Hippocampal formation (tissue), 2 donors: ENCODE data around the gene CC2D1A.
"Not testable (repeated sequence)": the region's sequence is repeated elsewhere in the genome, so short reads cannot be mapped to it uniquely, and the experiment has no call there.

ENCODE experiments used
- DNase-seq, 2 donors: peaks; one replicate each; lab custom pipeline; 2025; lab: John Stamatoyannopoulos, UW

The CC2D1A gene

DNA sequence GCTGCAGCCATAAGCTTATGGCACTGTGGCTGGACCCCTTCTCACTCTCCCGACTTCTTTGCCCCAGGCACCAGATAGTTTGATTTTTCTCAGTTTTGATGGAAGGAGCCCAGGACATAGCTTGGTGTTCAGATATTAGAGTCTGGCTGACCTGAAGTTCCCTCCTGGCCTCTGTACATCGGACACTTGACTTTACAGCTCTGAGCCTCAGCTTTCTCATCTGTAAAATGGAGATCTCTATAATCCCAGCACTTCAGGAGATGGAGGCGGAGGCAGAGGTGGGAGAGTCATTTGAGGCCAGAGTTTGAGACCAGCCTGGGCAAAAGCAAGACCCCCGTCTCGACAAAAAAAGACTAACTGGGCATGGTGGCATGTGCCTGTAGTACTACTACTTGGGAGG is 909 bp downstream of the CC2D1A start:
- no peak for DNase-seq

DNA sequence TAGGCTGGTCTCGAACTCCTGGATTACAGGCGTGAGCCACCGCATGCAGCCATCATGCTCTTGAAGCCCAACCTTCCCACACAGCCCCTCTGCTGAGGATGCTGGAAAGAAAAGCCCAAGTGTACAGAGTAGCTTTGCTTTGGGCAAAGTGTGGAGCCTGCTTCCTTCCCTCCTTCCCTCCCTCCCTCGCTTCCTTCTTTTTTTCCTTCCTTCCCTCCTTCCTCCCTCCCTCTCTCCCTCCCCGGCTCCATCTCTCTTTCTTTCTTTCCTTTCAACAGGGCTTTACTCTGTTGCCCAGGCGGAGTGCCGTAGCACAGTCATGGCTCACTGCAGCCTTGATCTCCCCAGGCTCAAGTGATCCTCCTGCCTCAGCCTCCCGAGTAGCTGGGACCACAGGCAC is 2.7 kb downstream of the CC2D1A start:
- DNase-seq, result no peak

DNA sequence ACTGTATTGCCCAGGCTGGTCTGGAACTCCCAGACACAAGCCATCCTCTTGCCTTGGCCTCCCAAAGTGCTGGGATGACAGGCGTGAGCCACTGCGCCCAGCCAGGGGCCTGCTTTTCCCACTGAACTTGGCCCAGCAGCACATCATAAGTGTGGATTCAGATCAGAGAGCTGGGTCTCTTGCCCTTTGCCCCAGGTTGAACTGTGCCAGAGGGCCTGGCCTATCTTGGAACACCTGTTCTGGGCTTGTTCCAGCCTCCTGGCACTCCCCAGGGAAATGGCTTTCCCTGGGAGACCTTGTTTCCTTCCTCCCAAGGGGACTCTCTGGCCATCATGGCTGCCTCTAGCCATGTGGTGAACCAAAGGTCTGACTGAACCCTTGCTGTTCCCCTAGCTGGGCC is 3.4 kb downstream of the CC2D1A start:
- no peak for DNase-seq

DNA sequence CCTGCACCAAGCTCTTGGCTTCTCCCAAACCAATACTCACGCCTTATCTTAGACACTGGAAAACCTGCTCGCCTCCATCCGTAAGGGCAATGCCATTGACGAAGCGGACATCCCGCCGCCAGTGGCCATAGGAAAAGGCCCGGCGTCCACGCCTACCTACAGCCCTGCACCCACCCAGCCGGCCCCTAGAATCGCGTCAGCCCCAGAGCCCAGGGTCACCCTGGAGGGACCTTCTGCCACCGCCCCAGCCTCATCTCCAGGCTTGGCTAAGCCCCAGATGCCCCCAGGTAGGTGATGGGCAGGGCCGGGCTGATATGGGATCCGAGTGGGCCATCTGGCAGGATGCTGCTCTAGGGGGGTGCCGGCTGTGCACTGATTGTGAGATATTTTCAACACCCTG is 7.4 kb downstream of the CC2D1A start:
- DNase-seq, result no peak

DNA sequence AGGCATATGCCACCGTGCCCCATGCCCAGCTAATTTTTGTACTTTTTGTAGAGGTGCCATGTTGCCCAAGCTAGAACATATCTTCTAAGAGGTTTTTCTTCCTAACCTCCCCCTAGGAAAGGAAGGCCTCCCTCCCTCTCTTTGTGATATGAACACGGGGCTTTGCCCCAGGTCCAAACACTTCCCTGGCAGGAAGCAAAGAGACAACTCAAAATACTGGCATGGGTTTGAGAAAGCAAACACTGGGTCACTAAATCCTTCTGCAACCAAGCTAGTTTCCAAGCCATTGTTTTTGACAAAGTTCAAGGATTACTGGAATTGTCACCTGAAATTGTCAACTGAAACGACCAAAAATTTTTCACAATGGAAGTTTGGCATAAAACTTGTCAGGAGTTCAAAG is 8.8 kb downstream of the CC2D1A start:
- no peak for DNase-seq

DNA sequence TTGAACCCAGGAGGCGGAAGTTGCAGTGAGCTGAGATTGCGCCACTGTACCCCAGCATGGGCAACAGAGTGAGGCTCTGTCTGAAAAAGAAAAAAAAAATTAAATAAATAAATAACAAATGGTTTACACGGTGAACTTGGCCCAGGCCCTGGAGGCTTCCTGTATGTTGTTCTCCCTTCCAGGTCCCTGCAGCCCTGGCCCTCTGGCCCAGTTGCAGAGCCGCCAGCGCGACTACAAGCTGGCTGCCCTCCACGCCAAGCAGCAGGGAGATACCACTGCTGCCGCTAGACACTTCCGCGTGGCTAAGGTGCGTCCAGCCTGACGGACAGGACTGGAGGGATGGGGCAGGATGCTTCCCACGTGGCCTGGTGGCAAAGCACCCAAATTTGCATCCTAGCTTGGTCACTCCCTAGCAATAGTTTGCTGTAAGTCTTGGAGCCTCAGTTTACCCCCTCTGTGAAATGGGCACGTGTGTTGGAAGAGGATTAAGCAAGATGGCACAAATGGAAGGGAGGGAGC is 11.9 kb downstream of the CC2D1A start:
- no peak for DNase-seq

DNA sequence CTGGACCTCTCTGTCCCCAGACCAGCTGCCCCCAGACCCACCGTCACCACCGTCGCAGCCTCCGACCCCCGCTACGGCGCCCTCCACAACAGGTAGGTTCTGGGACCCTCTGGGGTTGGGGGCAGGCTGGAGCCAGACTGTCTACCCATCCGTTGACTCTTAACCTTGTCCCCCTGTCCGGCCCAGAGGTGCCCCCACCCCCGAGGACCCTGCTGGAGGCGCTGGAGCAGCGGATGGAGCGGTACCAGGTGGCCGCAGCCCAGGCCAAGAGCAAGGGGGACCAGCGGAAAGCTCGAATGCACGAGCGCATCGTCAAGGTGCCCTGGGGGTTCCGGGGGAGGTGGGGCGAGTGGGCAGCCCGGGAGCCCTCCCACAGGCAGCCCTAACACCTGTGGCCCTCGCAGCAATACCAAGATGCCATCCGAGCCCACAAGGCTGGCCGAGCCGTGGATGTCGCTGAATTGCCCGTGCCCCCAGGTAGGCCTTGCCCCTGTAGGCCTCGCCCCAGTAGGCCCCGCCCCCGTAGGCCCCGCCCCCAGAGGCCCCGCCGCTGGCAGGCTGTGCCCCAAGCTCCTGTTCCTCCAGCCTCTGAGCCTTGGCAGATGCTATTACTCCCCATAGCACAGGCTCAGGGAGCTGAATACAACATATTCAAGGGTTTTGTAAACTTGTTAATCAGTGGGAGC is 12.9 kb downstream of the CC2D1A start:
- DNase-seq, result no peak

DNA sequence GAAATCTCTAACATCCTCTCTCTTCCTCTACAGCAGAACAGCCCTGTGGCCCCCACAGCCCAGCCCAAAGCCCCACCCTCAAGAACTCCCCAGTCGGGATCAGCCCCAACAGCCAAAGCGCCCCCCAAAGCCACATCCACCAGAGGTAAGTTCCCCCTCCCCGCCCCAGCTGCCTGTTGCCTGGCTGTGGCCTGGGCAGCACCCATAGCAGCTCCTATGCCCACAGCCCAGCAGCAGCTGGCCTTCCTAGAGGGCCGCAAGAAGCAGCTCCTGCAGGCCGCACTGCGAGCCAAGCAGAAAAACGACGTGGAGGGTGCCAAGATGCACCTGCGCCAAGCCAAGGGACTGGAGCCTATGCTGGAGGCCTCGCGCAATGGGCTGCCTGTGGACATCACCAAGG is 14.5 kb downstream of the CC2D1A start:
- DNase-seq, result no peak

DNA sequence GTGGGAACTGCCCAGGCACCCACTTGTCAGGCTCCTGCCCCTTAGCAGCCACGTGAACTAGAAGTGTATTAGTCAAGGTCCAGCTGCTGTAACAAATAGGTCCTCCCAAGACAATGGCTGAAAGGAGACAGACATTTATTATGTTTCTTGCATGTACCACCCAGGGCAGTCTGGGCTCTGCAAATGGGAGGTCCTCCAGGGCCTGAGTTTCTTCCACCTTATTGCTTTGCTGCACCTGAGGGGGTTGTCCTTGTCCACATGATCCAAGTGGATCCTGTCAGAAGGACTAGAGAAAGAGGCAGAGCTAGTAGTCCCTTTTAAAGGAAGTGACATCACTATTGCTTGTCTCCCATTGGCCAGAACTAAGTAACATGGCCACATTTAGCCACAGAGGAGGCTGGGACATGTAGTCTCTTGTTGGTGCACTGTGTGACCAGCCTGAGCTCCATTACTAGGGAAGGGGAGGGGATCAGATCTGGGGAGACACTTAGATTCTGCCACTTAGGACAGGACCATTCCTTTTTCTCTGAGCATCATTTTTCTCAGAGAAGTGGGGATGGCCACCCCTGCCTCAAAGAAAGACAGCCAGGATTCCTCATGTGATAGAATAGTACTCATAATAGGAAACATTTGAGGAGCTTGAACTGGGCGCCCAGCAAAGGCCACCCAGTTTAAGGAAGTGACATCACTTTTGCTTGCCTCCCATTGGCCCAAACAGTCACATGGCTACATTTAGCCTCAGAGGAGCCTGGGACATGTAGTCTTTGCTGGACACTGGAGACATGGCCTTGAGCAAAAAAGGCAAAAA is 15.1 kb downstream of the CC2D1A start:
- no peak for DNase-seq

DNA sequence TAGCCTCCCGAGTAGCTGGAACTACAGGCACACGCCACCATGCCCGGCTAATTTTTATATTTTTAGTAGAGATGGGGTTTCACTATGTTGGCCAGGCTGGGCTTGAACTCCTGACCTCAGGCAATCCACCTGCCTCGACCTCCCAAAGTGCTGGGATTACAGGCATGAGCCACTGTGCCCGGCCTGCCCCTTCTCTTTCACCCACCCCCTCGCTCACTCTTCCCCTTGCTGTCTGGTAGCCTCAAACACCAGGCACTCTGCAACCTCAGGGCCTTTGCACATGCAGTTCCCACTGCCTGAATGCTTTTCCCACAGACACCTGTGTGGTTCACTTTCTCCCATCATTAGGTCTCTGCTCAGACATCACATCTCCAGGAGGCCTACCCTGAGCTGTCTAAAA is 16.1 kb downstream of the CC2D1A start:
- DNase-seq, result not testable (repeated sequence)

DNA sequence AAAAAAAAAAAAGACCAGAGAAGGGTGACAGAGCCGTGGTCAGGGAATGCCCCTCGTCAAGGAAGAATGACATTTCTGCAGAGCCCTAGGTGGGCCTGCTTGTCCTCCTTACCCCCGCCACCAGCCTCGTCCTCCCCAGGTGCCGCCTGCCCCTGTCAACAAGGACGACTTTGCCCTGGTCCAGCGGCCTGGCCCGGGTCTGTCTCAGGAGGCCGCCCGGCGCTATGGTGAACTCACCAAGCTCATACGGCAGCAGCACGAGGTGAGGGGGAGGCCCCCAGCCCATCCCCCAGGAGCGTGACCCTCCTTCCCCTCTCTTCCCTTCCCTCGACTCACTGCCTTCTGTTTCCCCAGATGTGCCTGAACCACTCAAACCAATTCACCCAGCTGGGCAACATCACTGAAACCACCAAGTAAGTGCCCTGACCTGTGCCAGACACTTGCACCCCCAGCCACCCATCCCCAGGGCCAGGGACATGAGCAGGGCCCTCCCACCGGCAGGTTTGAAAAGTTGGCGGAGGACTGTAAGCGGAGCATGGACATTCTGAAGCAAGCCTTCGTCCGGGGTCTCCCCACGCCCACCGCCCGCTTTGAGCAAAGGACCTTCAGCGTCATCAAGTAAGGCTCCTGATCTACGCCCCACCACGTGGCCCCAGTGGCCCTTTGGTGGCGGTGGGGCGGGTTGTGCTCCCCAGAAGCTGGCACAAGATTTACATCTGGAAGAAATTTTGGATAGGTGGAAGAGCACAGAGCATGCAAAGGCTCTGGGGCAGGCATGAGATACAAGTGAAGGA is 17.4 kb downstream of the CC2D1A start:
- no peak for DNase-seq

DNA sequence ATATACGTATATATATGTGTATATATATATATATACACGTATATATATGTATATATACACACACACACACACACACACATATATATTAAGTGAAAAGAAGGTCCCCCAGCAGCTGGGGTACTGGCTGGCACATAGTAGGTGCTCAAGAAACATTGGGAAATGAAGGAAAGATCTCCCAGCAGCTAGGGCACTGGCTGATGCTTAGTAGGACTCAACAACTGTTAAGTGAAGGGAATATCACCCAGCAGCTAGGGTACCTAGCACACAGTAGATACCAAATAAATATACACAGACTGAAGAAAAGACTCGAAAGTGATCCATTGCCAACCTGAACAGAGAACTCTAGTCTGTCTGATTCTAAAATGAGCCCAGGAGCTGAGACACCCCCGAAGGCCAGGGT is 20.0 kb downstream of the CC2D1A start:
- no peak for DNase-seq

DNA sequence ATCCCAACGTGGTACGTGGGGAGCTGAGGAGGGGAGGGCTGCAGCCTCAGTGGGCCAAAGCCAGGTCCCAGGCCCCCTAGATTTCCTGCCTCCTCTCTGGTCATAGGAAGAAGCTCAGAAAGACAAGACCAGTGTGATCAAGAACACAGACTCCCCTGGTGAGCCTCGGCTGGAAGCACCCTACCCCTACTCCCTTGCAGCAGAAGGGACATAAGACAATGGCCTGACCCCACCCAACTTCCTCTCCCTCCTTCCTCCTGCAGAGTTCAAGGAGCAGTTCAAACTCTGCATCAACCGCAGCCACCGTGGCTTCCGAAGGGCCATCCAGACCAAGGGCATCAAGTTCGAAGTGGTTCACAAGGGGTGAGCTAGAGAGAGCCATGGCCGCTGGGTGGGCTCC is 20.7 kb downstream of the CC2D1A start:
- DNase-seq, result no peak

DNA sequence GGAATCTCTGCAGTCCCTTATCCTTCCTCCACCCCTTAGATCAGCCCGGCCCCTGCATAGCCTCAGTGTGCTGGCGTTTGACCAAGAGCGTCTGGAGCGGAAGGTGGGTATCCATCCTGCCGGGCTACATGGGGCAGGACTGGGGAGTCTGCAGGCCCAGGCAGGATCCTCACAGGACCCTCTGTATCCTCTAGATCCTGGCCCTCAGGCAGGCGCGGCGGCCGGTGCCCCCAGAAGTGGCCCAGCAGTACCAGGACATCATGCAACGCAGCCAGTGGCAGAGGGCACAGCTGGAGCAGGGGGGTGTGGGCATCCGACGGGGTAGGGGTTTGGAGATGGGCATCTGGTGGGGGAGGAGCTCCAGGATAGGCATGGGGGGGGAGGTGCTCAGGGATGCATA is 23.3 kb downstream of the CC2D1A start:
- DNase-seq, result no peak

DNA sequence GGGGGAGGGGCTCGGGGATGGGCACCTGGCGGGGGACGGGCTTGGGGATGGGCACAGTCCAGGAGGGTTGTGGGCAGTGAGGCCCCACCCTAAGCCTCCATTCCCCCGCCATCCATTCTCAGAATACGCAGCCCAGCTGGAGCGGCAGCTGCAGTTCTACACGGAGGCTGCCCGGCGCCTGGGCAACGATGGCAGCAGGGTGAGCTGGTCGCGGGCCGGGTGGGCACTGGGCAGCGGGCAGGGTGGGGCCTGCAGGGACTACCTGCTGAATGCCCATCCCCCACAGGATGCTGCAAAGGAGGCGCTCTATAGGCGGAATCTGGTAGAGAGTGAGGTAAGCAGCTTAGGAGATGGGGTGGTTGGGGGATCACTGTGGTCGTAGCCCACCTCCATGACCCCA is 24.0 kb downstream of the CC2D1A start:
- DNase-seq, result no peak

DNA sequence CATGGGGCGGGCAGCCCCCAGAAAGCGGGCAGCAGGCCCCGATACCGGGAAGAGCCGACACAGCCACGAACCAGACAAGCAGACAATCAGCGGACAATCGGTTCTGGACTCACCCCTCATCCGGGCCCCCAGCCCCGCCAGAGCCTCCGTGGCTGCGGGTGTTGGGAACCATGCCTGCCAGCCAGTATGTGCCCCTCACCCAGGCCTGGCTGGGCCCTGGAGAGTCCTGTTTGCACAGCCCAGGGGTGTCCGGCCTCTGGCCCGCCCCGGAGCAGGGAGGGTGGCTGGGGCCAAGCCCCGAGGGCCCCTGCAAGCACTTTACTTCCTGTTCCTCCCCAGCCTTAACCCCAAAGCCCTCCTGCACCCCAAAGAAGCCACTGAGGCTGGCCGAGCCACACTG is 24.4 kb downstream of the CC2D1A start:
- DNase-seq, result no peak

DNA sequence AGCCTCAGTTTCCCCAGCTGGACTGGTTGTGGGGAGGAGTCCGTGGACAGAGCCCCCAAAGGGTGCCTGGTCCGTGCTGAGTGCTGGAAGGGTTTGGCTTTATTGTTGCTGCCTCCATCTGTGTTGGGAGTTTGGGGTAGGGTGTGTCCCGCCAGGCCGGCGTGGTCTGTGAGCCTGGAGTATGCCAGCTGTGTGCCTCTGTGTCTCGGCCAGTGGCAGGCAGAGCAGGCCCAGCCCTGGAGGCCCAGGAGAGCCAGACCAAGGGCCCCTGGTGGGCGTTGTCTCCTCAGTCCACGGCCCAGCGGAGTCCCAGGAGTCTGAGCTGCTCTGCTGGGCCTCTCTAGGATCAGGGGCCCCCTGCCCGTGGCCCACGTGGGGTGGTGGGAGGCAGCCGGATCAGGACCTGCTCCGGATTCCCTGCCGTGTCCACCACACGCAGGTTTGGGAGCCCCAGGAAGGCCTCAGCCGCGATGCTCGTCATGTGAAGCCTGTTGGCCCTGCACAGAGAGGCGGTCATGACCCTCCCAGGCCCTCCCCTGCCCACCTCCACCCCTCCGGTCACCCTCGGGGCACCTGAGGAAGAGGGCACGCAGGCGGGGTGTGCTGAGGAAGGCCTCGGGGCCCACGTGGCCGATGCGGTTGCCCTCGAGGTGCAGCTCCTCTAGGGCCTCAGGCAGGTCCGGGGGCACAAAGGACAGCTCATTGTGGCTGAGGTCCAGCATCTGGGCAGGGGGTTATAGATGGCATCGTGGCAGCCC is 25.6 kb downstream of the CC2D1A start:
- no peak for DNase-seq

DNA sequence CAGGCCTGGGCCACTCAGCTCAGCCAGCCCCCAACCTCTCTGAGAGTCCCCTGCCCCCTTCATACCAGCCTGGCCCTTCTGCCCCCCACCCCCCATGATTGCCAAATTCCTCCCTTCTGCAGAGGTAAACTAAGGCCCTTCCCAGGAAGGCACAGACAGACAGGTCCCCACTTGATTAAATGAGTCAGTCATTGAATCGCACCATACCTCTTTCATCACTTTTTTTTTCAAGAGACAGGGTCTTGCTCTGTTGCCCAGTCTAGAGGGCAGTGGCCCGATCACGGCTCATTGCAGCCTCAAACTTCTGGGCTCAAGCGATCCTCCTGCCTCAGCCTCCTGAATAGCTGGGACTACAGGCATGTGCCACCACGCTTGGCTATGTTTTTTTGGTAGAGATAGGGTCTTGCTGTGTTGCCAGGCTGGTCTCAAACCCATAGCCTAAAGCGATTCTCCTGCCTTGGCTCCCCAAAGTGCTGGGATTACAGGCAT is 26.2 kb downstream of the CC2D1A start:
- DNase-seq, result no peak

DNA sequence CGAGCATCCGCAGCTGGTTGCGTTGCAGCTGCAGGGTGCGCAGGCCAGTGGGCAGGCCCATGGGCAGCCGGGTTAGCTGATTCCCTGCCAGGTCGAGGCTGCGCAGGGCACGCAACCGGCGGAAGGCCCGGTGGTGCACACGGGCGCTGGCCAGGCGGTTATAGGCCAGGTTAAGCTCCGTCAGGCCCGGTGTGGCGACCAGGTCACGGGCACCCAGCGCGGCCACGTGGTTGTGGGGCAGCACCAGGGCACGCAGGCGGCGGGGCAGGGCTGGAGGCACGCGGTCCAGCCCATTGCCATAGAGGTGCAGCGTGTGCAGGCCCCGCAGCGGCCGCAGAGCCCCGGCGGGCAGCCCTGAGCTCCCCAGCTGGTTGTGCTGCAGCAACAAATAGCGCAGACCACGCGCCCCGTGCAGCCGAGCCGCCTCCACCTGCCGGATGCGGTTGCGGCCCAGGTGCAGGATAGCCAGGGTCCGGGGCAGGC is 27.0 kb downstream of the CC2D1A start:
- no peak for DNase-seq

DNA sequence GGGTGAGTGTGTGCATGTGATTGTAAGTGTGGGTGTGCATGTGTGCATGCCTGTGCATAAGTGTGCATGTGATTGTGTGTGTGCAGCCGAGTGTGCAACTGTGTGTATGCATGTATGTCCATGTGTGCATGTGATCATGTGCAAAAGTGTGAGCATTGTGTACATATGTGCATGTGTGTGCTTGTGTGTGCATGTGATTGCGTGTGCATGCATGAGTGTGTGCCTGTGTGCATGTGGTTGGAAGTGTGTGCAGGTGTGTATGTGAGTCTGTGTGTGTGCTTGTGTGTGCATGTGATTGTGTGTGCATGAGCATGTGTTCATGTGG is 28.7 kb downstream of the CC2D1A start:
- DNase-seq, result no peak

DNA sequence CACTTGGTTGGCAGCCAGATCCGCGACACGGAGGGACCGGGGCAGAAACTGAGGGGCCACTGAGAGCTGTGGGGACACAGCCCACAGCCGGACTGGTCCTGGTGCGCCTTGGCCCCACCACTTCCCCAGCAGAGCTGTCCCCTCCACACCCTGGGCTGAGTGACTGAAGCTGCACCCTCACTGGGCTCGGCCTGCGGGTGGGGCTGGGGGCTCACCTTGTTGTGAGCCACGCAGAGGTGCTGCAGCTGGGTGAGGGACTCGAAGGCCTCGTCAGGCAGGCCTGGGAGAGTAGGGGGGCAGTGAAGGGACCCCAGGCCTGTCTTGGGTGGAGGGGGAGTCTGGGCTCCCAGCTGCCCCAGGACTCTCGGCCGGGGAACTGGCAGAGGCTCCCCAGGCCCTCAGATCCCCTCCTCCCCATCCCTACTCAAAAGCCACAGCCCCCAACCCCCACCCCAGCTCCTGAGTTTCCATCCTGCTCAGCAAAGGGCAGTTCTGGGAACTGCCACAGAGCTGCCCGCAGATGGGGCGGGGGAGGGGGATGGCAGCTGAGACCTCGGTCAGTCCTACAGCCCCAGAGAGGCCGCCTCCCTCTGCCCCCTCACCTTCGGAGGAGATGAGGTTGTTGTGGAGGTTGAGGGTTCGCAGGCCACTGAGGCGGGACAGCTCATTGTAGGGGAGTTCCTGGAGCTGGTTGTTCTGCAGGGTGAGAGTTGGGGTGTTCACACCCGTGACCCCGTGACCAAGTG is 29.9 kb downstream of the CC2D1A start:
- no peak for DNase-seq
